ENCODE measurements around the gene CXCL14. TPM values are rescaled to one million over a fixed set of nuclear protein-coding genes. Genes with fewer than 3 reads are reported as not detected.
A peak's percentile ranks its signal among the peaks of the same experiment; 100 is the strongest.

The CXCL14 gene
- total RNA-seq, 6 experiments from 2014 or later = 2.3 to 12.2 (median 3.8) TPM

DNA sequence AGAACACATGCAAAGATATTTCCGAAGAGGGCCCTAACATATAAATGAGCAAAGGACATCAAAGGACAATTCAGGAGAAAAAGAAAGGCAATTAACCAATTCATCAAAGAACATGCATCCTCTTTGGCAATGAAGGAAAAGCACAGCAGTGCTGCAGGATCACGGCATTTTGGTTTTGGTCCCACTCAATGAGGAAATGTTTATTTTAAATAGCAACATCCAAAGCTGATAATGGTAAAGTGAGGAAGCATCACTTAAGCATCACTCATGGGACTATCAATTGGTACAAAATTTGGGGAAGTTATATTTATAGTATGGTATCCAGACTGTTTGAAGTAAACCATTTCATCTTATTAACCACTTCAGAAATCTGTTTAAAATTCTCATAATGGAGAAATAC, 5.5 kb upstream of the CXCL14 start:
- no peak for ATAC-seq
- H3K4me1 ChIP-seq = no peaks in the 10 kb centered on the region
- intact Hi-C loops (cut with DNase I) = no loop called here
- TF ChIP-seq, protein P1, sequence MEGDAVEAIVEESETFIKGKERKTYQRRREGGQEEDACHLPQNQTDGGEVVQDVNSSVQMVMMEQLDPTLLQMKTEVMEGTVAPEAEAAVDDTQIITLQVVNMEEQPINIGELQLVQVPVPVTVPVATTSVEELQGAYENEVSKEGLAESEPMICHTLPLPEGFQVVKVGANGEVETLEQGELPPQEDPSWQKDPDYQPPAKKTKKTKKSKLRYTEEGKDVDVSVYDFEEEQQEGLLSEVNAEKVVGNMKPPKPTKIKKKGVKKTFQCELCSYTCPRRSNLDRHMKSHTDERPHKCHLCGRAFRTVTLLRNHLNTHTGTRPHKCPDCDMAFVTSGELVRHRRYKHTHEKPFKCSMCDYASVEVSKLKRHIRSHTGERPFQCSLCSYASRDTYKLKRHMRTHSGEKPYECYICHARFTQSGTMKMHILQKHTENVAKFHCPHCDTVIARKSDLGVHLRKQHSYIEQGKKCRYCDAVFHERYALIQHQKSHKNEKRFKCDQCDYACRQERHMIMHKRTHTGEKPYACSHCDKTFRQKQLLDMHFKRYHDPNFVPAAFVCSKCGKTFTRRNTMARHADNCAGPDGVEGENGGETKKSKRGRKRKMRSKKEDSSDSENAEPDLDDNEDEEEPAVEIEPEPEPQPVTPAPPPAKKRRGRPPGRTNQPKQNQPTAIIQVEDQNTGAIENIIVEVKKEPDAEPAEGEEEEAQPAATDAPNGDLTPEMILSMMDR (IDR thresholded peaks at IDR 0.05) = no peak
- no peak for TF ChIP-seq POLR2A (IDR thresholded peaks at IDR 0.05)
- no peaks in the 10 kb centered on the region for H3K27me3 ChIP-seq
- no peaks in the 10 kb centered on the region for H3K9me3 ChIP-seq
- H3K4me3 ChIP-seq = no peak overlapping the region
- H3K36me3 ChIP-seq = no peaks in the 10 kb centered on the region
- WGBS (ENCODE audit: insufficient coverage, low coverage, low lambda C conversion rate, missing lambda C conversion rate) = 82% methylated on average over 2 of the region's 2 CpGs
- H3K27ac ChIP-seq = no peak overlapping the region
- no peak for DNase-seq

DNA sequence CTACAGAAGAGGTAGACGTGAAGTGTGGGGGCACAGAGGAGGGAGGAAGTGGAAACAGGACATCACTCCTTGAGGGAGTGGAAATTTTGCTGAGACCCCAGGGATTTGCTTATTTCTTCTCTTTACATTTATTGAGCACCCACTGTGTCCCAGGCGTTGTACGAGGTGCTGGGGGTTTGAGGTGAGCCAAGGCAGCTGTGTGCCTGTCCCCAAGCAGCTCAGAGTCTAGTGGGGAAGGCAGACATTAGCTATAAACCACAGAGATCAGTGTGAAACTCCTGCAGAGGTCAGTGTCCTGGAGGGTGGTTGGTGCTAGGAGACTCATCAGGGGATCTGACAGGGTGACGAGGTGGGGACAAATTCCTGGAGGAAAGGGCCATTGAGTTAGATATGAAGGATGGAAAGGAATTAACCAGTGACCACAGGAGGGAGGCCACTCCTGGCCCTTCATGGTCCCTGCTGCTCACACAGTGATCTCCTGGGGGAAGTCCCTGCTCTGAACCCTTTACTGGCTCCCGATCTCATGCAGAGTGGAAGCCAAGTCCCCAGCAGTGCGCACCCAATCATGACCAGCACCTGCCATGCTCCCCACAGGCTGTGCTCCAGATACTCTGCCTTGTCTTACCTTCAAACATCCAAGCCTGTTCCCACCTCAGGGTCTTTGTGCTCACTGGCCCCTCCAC, 3.4 kb upstream of the CXCL14 start:
- no peaks in the 10 kb centered on the region for H3K4me1 ChIP-seq
- DNase-seq = no peak
- H3K4me3 ChIP-seq = no peak overlapping the region
- intact Hi-C loops (cut with DNase I) = no loop called here
- no peaks in the 10 kb centered on the region for H3K36me3 ChIP-seq
- WGBS (ENCODE audit: insufficient coverage, low coverage, low lambda C conversion rate, missing lambda C conversion rate) = 25% methylated on average over 4 of the region's 6 CpGs
- no peak for ATAC-seq
- no peaks in the 10 kb centered on the region for H3K9me3 ChIP-seq
- H3K27me3 ChIP-seq = peaks cover 0 to 3% of the 10 kb centered on the region in 2 donors
- no peak for TF ChIP-seq POLR2A (IDR thresholded peaks at IDR 0.05)
- TF ChIP-seq, protein P1 (IDR thresholded peaks at IDR 0.05) = no peak
- no peak overlapping the region for H3K27ac ChIP-seq

DNA sequence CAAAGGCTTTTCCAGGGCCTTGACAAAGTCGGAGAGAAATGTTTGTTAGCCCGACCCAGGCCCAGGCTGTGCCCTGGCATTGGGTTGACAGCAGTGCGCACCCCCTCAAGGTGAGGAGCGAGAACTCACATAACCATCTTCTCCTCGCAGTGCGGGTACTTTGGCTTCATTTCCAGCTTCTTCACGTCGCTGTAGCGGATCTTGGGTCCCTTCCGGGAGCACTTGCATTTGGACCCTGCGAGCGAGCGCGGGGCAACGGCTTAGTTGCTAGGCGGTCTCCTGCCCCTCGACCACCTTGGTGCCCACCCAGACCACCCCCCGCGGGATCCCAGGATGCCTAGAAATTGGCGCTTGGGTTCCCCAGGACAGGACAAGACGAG, 496 bp downstream of the CXCL14 start:
- no peaks in the 10 kb centered on the region for H3K36me3 ChIP-seq
- H3K27me3 ChIP-seq = peaks cover 0 to 3% of the 10 kb centered on the region in 2 donors
- no peak for ATAC-seq
- intact Hi-C loops (cut with DNase I) = no loop called here
- TF ChIP-seq, protein P1 (IDR thresholded peaks at IDR 0.05) = no peak
- TF ChIP-seq POLR2A (IDR thresholded peaks at IDR 0.05) = no peak
- no peak overlapping the region for H3K27ac ChIP-seq
- H3K9me3 ChIP-seq = no peaks in the 10 kb centered on the region
- H3K4me1 ChIP-seq = no peaks in the 10 kb centered on the region
- 2% methylated on average over 17 of the region's 21 CpGs for WGBS (ENCODE audit: insufficient coverage, low coverage, low lambda C conversion rate, missing lambda C conversion rate)
- H3K4me3 ChIP-seq = peak overlapping the region in 2 of 3 donors; percentile 9 to 21
- DNase-seq = no peak

DNA sequence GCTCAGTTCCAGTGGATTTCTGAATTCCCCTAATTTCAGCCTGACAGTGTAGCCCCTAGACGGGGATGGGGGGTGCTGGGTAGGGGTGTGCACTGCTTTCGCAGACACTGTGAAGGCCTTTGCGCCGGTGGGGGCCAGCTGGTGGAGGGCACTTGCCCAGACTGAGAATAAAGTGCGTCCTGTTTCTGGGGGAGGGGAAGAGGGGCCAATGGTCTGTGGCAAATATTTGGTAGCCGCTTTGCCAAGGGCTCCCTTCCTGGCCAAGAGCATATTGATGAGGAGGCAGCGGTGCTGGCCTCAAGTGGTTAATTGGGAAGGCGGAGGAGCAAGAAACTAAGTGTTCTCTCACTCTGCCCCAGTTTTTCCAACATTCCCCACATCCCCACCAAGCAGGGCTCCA, 1.4 kb downstream of the CXCL14 start:
- TF ChIP-seq, protein P1 (IDR thresholded peaks at IDR 0.05) = no peak
- no peak for TF ChIP-seq POLR2A (IDR thresholded peaks at IDR 0.05)
- H3K36me3 ChIP-seq = no peaks in the 10 kb centered on the region

More for the DNA sequence above, 1.4 kb downstream of the CXCL14 start:
- DNase-seq = no peak
- peaks cover 0 to 3% of the 10 kb centered on the region in 2 donors for H3K27me3 ChIP-seq
- intact Hi-C loops (cut with DNase I) = no loop called here
- 33% methylated on average over 6 of the region's 8 CpGs for WGBS (ENCODE audit: insufficient coverage, low coverage, low lambda C conversion rate, missing lambda C conversion rate)
- H3K9me3 ChIP-seq = no peaks in the 10 kb centered on the region
- no peak for ATAC-seq
- H3K4me1 ChIP-seq = no peaks in the 10 kb centered on the region
- H3K4me3 ChIP-seq = no peak overlapping the region
- no peak overlapping the region for H3K27ac ChIP-seq
